NCI-H2227 (cell line): ENCODE measurements around the gene PTPRA.

Source experiments
- DNase-seq: peaks from one replicate; lab custom pipeline; 2025; ENCODE audit not compliant: unreplicated experiment; lab: John Stamatoyannopoulos, UW

Gene PTPRA

DNA sequence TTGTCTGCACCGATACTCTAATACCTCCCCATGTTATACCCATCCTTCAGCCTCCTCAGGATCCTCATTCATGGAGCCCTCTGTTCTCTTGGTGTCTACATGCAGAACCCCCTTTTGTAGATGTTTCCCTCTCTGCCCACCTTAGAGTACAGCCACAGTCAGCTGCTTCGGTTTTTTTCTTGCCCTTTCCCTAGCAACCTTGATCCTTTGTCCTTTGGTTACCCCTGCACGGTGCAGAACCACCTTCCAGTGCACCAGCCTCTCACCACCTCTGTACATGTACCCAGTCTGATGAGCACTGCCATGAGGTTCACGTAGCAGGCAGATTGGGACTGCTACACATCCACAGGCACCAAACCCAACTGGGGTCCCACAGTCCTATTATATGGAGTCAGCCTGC lies 25.5 kb upstream of the PTPRA start:
- DNase-seq = no peak

DNA sequence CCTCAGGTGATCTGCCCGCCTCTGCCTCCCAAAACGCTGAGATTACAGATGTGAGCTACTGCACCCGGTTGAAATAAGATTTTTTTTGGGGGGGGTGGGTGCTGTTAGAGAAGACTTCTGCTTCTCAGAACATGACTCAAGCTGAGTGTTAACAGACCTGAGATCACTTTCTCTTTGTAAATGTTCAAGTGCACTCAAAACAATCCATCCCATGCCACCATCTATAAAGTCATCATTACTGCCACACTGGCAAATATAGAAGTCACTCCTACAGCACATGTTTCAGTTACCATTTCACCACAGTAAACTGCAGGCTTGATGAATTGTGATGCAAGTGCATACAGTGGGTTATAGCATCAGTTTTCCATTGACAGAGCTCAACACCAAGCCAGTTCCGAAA lies 23.8 kb upstream of the PTPRA start:
- no peak for DNase-seq

- DNase-seq = no peak
Measured at GRCh38 chr20:2851086-2851485, 22.2 kb upstream of the PTPRA start.

GRCh38 chr20:2858591-2858990 lies 14.7 kb upstream of the PTPRA start:
- no peak for DNase-seq

DNA sequence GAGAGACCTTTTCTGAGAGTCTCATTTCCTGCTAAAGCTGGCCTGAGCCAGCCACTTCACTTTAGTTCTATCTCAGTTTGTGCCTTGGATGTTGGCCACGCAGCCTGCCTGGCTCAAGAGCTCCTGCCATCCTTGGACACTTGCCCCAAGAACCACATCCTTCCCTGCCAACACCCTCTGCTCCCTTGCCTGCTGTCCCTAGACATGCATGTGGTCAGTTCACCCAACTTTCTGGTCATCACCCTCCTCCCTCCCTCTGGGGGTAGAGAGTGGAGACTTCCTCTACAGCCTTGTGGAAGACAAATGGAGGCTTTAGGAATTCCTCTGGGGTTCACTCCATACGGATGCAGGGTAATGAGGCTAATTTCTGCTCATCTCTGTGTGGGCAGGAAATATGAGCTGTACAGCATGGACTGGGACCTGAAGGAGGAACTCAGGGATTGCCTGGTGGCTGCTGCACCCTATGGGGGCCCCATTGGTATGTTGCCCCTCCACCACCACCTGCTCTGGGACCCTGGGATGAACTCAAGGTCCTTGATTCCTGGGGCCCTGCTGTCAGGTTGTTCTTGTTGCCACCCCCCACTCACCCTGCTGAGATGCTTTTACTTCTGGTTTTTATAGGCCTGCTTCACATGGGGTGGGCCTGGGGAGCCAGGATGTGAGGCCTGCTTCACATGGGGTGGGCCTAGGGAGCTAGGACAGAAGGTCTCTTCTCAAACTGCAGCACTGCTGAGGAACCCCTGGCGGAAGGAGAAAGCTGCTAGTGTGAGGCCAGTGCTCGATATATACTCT lies 13.8 kb upstream of the PTPRA start:
- no peak for DNase-seq

GRCh38 chr20:2864626-2865025 lies 8.7 kb upstream of the PTPRA start:
- DNase-seq = no peak

GRCh38 chr20:2865101-2865500 lies 8.2 kb upstream of the PTPRA start:
- DNase-seq = no peak

DNA sequence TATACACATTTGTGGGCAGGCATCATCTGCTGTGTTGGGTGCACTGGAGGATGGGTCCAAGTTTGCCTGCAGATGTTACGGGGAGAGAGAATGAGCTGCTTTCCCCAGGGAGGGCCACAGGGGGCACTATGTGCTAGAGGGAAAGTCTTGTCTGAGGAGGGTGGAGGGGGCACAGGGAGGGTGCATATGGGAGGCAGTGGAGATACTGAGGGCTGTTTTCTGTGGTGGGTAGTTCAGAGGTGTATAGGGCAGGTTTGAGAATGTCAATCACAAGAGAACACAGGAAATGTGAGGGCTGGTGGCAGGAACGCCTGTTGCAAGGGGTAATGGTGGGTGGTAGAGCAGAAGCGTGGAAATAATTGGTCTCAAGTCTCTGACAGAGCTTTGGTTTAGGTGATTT lies 7.7 kb upstream of the PTPRA start:
- DNase-seq = no peak

- DNase-seq = no peak
Measured at GRCh38 chr20:2866236-2866635, 7.0 kb upstream of the PTPRA start.

GRCh38 chr20:2867081-2867864 lies 6.0 kb upstream of the PTPRA start:
- DNase-seq = no peak

GRCh38 chr20:2869381-2869780 lies 3.9 kb upstream of the PTPRA start:
- DNase-seq = no peak

- DNase-seq = no peak
Measured at GRCh38 chr20:2871111-2871465, 2.2 kb upstream of the PTPRA start.

GRCh38 chr20:2871661-2872458 lies 1.4 kb upstream of the PTPRA start:
- no peak for DNase-seq

DNA sequence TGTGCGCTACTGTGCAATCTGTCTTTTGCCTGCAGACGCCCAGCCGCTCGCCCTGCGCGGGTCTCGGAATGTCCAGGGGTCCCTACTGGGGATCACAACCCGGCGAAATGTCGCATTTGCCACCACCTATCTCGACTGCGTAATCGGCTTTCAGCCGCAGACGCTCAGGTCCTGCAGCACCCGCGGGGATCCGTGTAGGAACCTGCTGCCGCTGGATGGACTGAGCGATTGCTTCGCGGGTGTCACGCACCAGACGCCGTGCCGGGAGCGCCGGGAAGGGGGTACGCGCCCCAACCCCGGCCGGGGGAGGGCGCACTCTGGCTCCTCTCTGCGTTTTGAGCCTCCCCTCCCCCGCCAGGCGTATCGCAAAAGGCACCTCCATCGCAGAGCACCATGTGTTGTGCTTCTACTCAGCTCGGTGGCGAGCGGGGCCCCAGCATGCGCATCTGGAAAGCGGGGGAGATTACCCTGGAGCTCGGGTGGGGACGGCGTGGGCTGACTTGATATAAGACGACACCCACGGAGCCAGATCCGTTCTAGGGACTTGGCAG lies 747 bp upstream of the PTPRA start:
- DNase-seq = peak; percentile 71

- peak; percentile 87 for DNase-seq
Measured at GRCh38 chr20:2873747-2874041, 413 bp downstream of the PTPRA start.

GRCh38 chr20:2874456-2874855 lies 1.2 kb downstream of the PTPRA start:
- peak; percentile 18 for DNase-seq

DNA sequence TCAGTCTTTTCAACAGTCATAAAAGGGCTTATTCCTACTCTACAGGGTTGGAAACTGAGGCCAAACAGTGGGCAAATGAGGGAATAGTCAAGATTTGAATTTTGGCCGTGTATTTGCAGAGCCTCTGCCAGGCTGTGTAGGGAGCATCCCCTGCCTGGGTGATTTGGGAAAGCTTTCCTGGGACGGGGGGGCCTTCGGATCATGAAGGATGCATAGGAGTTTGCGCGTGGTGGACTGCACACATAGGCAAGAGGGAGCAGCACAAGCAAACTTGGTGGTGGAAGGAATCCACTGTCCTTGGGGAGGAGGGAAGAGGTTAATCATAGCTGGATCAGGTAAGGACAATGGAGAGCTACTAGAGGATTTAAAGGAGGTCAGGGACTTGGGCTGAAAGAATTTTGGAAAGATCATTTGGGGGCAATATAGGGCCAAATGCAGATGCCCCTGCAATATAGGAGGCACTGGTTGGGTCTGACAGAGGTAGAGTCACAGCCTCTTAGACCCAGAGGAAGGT lies 2.5 kb downstream of the PTPRA start:
- DNase-seq = no peak

- no peak for DNase-seq
Measured at GRCh38 chr20:2878515-2878914, 5.2 kb downstream of the PTPRA start.

- no peak for DNase-seq
Measured at GRCh38 chr20:2879146-2879545, 5.9 kb downstream of the PTPRA start.

DNA sequence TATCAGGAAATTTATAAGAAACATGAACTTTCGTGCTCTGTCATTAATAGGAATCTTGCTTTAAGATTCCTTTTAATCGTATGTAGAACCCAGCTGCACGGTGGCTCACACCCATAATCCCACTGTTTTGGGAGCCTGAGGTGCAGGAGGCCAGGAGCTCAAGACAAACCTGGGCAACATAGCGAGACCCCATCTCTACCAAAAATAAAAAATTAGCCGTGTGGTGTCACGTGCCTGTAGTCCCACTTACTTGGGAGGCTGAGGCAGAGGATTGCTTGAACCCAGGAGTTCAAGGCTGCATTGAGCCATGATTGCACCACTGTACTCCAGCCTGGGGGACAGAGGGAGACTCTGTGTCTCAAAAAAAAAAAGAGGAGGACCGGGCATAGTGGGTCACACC lies 7.4 kb downstream of the PTPRA start:
- no peak for DNase-seq
